ENCODE results near the gene VSTM2B. TPM values are rescaled to one million over a fixed set of nuclear protein-coding genes. Genes with fewer than 3 reads are reported as not detected.

VSTM2B gene
- polyA plus RNA-seq, 1 of the 3 experiments (the other 2 are of a cell fraction) = not detected

- no peaks in the 10 kb centered on the region for H3K9me3 ChIP-seq
- ChIA-PET POLR2A (no interaction called here), CTCF (interaction anchor here (1.2 to 5.4 kb wide), 2 partner anchors 8 to 12 kb away, joined by 3 to 47 read pairs; no protein-coding TSS in a partner anchor)
- H2AFZ ChIP-seq (ENCODE audit: low read depth) = no peak overlapping the region
- no peaks in the 10 kb centered on the region for H3K79me2 ChIP-seq (ENCODE audit: insufficient read depth)
- H3K27ac ChIP-seq (ENCODE audit: low read depth in 2 of 2, low read length in 1 of 2) = no peak overlapping the region
- no peak overlapping the region for H3K4me2 ChIP-seq
- no peak overlapping the region for H3K4me3 ChIP-seq (ENCODE audit: low read depth in 2 of 2, low read length in 1 of 2)
- H3K27me3 ChIP-seq (ENCODE audit: insufficient read depth) = peaks cover 5% of the 10 kb centered on the region; the same call in 1 of the 2 replicates
- no peaks in the 10 kb centered on the region for H4K20me1 ChIP-seq (ENCODE audit: insufficient read depth)
- H3F3A ChIP-seq (replicated peaks; ENCODE audit: insufficient read depth) = no peaks in the 10 kb centered on the region
- WGBS (ENCODE audit: low lambda C conversion rate) = 0% methylated on average over 1 of the region's 1 CpG
- H3K9me2 ChIP-seq = no peaks in the 10 kb centered on the region
- TF ChIP-seq TEAD4 (IDR thresholded peaks at IDR 0.05; ENCODE audit: borderline replicate concordance, insufficient read depth) (no peak), GATA2 (CRISPR knock-in tag; IDR thresholded peaks at IDR 0.05) (no peak), JUND (IDR thresholded peaks at IDR 0.05) (no peak), TCF12 (IDR thresholded peaks at IDR 0.05) (no peak), GABPA (IDR thresholded peaks at IDR 0.05; ENCODE audit: low read depth) (no peak)
- TF ChIP-seq, protein P1, sequence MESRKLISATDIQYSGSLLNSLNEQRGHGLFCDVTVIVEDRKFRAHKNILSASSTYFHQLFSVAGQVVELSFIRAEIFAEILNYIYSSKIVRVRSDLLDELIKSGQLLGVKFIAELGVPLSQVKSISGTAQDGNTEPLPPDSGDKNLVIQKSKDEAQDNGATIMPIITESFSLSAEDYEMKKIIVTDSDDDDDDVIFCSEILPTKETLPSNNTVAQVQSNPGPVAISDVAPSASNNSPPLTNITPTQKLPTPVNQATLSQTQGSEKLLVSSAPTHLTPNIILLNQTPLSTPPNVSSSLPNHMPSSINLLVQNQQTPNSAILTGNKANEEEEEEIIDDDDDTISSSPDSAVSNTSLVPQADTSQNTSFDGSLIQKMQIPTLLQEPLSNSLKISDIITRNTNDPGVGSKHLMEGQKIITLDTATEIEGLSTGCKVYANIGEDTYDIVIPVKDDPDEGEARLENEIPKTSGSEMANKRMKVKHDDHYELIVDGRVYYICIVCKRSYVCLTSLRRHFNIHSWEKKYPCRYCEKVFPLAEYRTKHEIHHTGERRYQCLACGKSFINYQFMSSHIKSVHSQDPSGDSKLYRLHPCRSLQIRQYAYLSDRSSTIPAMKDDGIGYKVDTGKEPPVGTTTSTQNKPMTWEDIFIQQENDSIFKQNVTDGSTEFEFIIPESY (IDR thresholded peaks at IDR 0.05; ENCODE audit: borderline replicate concordance, low read depth) = no peak
- TF ChIP-seq, protein P2, sequence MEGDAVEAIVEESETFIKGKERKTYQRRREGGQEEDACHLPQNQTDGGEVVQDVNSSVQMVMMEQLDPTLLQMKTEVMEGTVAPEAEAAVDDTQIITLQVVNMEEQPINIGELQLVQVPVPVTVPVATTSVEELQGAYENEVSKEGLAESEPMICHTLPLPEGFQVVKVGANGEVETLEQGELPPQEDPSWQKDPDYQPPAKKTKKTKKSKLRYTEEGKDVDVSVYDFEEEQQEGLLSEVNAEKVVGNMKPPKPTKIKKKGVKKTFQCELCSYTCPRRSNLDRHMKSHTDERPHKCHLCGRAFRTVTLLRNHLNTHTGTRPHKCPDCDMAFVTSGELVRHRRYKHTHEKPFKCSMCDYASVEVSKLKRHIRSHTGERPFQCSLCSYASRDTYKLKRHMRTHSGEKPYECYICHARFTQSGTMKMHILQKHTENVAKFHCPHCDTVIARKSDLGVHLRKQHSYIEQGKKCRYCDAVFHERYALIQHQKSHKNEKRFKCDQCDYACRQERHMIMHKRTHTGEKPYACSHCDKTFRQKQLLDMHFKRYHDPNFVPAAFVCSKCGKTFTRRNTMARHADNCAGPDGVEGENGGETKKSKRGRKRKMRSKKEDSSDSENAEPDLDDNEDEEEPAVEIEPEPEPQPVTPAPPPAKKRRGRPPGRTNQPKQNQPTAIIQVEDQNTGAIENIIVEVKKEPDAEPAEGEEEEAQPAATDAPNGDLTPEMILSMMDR (IDR thresholded peaks at IDR 0.05) = no peak
- TF ChIP-seq, protein P3, sequence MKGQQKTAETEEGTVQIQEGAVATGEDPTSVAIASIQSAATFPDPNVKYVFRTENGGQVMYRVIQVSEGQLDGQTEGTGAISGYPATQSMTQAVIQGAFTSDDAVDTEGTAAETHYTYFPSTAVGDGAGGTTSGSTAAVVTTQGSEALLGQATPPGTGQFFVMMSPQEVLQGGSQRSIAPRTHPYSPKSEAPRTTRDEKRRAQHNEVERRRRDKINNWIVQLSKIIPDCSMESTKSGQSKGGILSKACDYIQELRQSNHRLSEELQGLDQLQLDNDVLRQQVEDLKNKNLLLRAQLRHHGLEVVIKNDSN (IDR thresholded peaks at IDR 0.05; ENCODE audit: borderline replicate concordance, low read depth) = no peak
- H3K4me1 ChIP-seq (ENCODE audit: control insufficient read depth in 1 of 2, insufficient read depth in 2 of 2, low read depth in 1 of 2, low read length in 1 of 2) = no peaks in the 10 kb centered on the region
- H3K36me3 ChIP-seq (replicated peaks in 1 of 2; ENCODE audit: control insufficient read depth in 1 of 2, insufficient read depth in 2 of 2, low read length in 1 of 2) = no peaks in the 10 kb centered on the region
- DNase-seq = no peak
- H3K9ac ChIP-seq = no peak overlapping the region
Measured at GRCh38 chr19:29540114-29540513, 14.3 kb downstream of the VSTM2B start.

- no peaks in the 10 kb centered on the region for H3K4me1 ChIP-seq (ENCODE audit: control insufficient read depth in 1 of 2, insufficient read depth in 2 of 2, low read depth in 1 of 2, low read length in 1 of 2)
- H3K27me3 ChIP-seq (ENCODE audit: insufficient read depth) = peaks cover 3% of the 10 kb centered on the region; the same call in 1 of the 2 replicates
- H3K4me2 ChIP-seq = no peak overlapping the region
- no peak overlapping the region for H3K4me3 ChIP-seq (ENCODE audit: low read depth in 2 of 2, low read length in 1 of 2)
- H4K20me1 ChIP-seq (ENCODE audit: insufficient read depth) = no peaks in the 10 kb centered on the region
- no peak overlapping the region for H2AFZ ChIP-seq (ENCODE audit: low read depth)
- H3K9me2 ChIP-seq = no peaks in the 10 kb centered on the region
- H3K27ac ChIP-seq (ENCODE audit: low read depth in 2 of 2, low read length in 1 of 2) = no peak overlapping the region
- WGBS (ENCODE audit: low lambda C conversion rate) = 4% methylated on average over 3 of the region's 3 CpGs
- no peaks in the 10 kb centered on the region for H3F3A ChIP-seq (replicated peaks; ENCODE audit: insufficient read depth)
- no peak overlapping the region for H3K9ac ChIP-seq
- TF ChIP-seq TEAD4 (IDR thresholded peaks at IDR 0.05; ENCODE audit: borderline replicate concordance, insufficient read depth) (no peak), EZH2phosphoT487 (IDR thresholded peaks at IDR 0.05; ENCODE audit: borderline replicate concordance, low read depth) (no peak), RXRA (IDR thresholded peaks at IDR 0.05; ENCODE audit: borderline replicate concordance, low read depth) (no peak), GATA2 (CRISPR knock-in tag; IDR thresholded peaks at IDR 0.05) (no peak), MXI1 (IDR thresholded peaks at IDR 0.05; ENCODE audit: low read depth, low read length) (no peak)
- TF ChIP-seq, protein P4, sequence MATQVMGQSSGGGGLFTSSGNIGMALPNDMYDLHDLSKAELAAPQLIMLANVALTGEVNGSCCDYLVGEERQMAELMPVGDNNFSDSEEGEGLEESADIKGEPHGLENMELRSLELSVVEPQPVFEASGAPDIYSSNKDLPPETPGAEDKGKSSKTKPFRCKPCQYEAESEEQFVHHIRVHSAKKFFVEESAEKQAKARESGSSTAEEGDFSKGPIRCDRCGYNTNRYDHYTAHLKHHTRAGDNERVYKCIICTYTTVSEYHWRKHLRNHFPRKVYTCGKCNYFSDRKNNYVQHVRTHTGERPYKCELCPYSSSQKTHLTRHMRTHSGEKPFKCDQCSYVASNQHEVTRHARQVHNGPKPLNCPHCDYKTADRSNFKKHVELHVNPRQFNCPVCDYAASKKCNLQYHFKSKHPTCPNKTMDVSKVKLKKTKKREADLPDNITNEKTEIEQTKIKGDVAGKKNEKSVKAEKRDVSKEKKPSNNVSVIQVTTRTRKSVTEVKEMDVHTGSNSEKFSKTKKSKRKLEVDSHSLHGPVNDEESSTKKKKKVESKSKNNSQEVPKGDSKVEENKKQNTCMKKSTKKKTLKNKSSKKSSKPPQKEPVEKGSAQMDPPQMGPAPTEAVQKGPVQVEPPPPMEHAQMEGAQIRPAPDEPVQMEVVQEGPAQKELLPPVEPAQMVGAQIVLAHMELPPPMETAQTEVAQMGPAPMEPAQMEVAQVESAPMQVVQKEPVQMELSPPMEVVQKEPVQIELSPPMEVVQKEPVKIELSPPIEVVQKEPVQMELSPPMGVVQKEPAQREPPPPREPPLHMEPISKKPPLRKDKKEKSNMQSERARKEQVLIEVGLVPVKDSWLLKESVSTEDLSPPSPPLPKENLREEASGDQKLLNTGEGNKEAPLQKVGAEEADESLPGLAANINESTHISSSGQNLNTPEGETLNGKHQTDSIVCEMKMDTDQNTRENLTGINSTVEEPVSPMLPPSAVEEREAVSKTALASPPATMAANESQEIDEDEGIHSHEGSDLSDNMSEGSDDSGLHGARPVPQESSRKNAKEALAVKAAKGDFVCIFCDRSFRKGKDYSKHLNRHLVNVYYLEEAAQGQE (IDR thresholded peaks at IDR 0.05; ENCODE audit: low read depth, low read length) = no peak
- CTCF ChIA-PET = no interaction called here
- POLR2A ChIA-PET = no interaction called here
- no peaks in the 10 kb centered on the region for H3K36me3 ChIP-seq (replicated peaks in 1 of 2; ENCODE audit: control insufficient read depth in 1 of 2, insufficient read depth in 2 of 2, low read length in 1 of 2)
- H3K9me3 ChIP-seq = no peaks in the 10 kb centered on the region
- no peak for DNase-seq
- no peaks in the 10 kb centered on the region for H3K79me2 ChIP-seq (ENCODE audit: insufficient read depth)
Measured at GRCh38 chr19:29541473-29542253, 15.9 kb downstream of the VSTM2B start.
